ENCODE data around the gene LRRC37B.

- TF ChIP-seq CTCF (IDR thresholded peaks at IDR 0.05; ENCODE audit: poor library complexity, severe bottlenecking), result no peak
- no peak for TF ChIP-seq REST (IDR thresholded peaks at IDR 0.05; ENCODE audit: borderline replicate concordance)
- no peak for TF ChIP-seq POLR2AphosphoS5 (IDR thresholded peaks at IDR 0.05)
These were observed 92.5 kb downstream of the LRRC37B start for GRCh38 chr17:32099686-32100085.
